Body of pancreas (tissue), 4 donors: ENCODE data around the gene PRDM16.

Source experiments
- CTCF ChIP-seq, 7 experiments: fragments of 450-650 bp in 4 of 7; fragments of 200-600 bp in 3 of 7; sonication (generic) in 3 of 7; IDR thresholded peaks; one replicate each; pipeline ENCODE4 v1.5.1; 2016 to 2019; ENCODE audit warnings: antibody characterized with exemption in 7 of 7
- POLR2A ChIP-seq, 3 donors: fragments of 450-650 bp; IDR thresholded peaks; one replicate each; pipeline ENCODE4 v1.6.1; 2016; ENCODE audit warnings: antibody characterized with exemption in 3 of 3, mild to moderate bottlenecking in 2 of 3

DNA sequence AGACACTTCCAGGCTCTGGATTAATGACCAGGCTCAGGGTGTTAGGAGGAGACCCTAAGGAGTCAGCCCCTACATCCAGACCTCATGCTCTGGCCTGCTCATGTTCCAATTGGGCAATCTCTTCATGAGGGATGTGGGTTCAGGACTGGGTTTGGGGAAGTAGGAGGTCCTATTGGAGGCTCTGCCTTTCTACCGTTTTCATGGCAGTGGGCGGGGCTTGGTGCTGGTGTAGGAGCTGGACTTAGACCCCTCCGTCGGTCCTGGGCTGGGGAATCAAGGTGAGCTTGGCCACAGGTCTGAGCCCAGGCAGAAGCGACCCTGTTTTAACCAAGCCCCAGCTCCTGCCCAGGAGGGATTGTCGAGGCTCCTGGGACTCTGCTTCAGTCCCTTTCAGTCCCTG is 123.4 kb downstream of the PRDM16 start:
- no peak for TF ChIP-seq CTCF (IDR thresholded peaks at IDR 0.05)
- no peak for TF ChIP-seq POLR2A (IDR thresholded peaks at IDR 0.05)
